ENCODE measurements around the gene PGP.

PGP gene

GRCh38 chr16:2198283-2198682 is 16.4 kb downstream of the PGP start:
- no peak for DNase-seq (ENCODE audit: low spot score)

- no peak for DNase-seq (ENCODE audit: low spot score)
Observed at GRCh38 chr16:2197765-2198164, 16.9 kb downstream of the PGP start.

- DNase-seq (ENCODE audit: low spot score): no peak
Observed at GRCh38 chr16:2196981-2197511, 17.6 kb downstream of the PGP start.

GRCh38 chr16:2196162-2196980 is 18.3 kb downstream of the PGP start, which contains the start of gene CASKIN1:
Gene CASKIN1 (minus strand): TSS chr16:2196605. CDS start chr16:2196432, 173 bp downstream.
- peak; percentile 52 for DNase-seq (ENCODE audit: low spot score)

GRCh38 chr16:2195322-2196161 is 19.1 kb downstream of the PGP start:
- DNase-seq (ENCODE audit: low spot score): no peak

GRCh38 chr16:2194852-2195321 is 19.8 kb downstream of the PGP start:
- no peak for DNase-seq (ENCODE audit: low spot score)

GRCh38 chr16:2194166-2194834 is 20.3 kb downstream of the PGP start:
- peak; percentile 62 for DNase-seq (ENCODE audit: low spot score)

- DNase-seq (ENCODE audit: low spot score): no peak
Observed at GRCh38 chr16:2191446-2191706, 23.3 kb downstream of the PGP start.

GRCh38 chr16:2190659-2191445 is 23.8 kb downstream of the PGP start:
- DNase-seq (ENCODE audit: low spot score): no peak

- no peak for DNase-seq (ENCODE audit: low spot score)
Observed at GRCh38 chr16:2190002-2190658, 24.5 kb downstream of the PGP start.

GRCh38 chr16:2189252-2189893 is 25.3 kb downstream of the PGP start:
- no peak for DNase-seq (ENCODE audit: low spot score)

- no peak for DNase-seq (ENCODE audit: low spot score)
Observed at GRCh38 chr16:2188395-2188794, 26.2 kb downstream of the PGP start.

GRCh38 chr16:2187212-2187611 is 27.4 kb downstream of the PGP start:
- no peak for DNase-seq (ENCODE audit: low spot score)

- no peak for DNase-seq (ENCODE audit: low spot score)
Observed at GRCh38 chr16:2186505-2186904, 28.1 kb downstream of the PGP start.

GRCh38 chr16:2186064-2186463 is 28.6 kb downstream of the PGP start:
- DNase-seq (ENCODE audit: low spot score): no peak

GRCh38 chr16:2184962-2185361 is 29.7 kb downstream of the PGP start:
- no peak for DNase-seq (ENCODE audit: low spot score)

- no peak for DNase-seq (ENCODE audit: low spot score)
Observed at GRCh38 chr16:2184346-2184745, 30.3 kb downstream of the PGP start.

GRCh38 chr16:2183671-2184070 is 31.0 kb downstream of the PGP start:
- DNase-seq (ENCODE audit: low spot score): no peak

- DNase-seq (ENCODE audit: low spot score): no peak
Observed at GRCh38 chr16:2181952-2182351, 32.7 kb downstream of the PGP start.

Data from hepatic stellate cell (primary cell).